HUDEP-2 (cell line): ENCODE data around the gene CSF2.
A peak's percentile ranks its signal among the peaks of the same experiment; 100 is the strongest.
"Not testable (repeated sequence)": the region's sequence is repeated elsewhere in the genome, so short reads cannot be mapped to it uniquely, and the experiment has no call there.

Source experiments
- DNase-seq, 76 experiments: peaks; one replicate each; lab custom pipeline; 2025; ENCODE audit not compliant: unreplicated experiment in 76 of 76; lab: John Stamatoyannopoulos, UW

CSF2 gene

DNA sequence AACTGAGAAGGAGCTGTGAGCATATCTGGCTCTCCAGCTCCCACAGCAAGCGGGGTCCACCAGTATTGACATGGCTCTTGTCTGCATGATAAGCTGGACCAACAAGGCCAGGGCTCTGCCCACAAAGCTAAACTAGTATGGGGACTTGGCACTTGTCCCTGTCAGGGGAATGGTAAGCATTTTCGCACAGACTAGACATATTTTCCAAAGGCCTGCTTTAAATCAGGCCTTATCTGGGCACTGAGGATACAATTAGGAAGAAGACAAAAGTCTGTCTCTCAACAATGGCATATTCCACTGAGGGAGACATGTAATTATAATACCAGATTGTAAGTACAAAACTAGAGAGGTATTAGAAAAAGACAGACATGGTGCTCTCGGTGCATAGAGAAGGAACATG lies 32.1 kb downstream of the CSF2 start:
- no peak for DNase-seq

DNA sequence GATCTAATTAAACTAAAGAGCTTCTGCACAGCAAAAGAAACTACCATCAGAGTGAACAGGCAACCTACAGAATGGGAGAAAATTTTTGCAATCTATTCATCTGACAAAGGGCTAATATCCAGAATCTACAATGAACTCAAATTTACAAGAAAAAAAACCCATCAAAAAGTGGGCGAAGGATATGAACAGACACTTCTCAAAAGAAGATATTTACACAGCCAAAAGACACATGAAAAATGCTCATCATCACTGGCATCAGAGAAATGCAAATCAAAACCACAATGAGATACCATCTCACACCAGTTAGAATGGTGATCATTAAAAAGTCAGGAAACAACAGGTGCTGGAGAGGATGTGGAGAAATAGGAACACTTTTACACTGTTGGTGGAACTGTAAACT lies 34.9 kb downstream of the CSF2 start:
- DNase-seq, result not testable (repeated sequence)

DNA sequence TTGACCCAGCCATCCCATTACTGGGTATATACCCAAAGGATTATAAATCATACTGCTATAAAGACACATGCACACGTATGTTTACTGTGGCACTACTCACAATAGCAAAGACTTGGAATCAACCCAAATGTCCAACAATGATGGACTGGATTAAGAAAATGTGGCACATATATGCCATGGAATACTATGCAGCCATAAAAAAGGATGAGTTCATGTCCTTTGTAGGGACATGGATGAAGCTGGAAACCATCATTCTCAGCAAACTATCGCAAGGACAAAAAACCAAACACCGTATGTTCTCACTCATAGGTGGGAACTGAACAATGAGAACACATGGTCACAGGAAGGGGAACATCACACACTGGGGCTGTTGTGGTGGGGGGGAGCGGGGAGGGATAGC lies 35.4 kb downstream of the CSF2 start:
- DNase-seq, result not testable (repeated sequence)

DNA sequence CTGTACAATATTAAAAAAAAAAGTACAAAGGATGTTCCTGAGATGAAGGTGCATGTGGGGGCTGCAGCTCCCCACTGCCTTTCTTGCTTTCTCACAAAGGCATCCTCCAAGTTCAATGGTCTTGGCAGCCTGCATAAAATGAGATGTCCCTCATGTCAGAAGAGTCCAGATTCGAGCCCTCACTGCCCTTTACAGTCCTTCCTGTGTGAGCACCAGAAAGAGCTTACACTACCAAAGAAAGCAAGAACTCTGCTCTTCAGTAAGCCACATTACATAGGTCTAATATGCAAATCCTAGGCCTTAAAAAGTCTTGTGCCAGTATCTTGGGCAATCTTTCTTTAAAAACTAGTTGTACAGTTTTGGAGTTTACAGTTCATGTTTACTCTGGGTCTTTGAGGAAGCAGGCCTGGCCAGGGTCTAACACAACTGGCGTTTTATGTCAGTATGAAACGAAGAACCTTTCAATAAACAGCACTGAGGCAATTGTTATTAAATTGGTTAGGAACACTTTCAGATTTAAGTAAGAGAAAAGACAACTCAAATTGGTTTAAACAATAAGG lies 36.0 kb downstream of the CSF2 start:
- DNase-seq, result no peak

DNA sequence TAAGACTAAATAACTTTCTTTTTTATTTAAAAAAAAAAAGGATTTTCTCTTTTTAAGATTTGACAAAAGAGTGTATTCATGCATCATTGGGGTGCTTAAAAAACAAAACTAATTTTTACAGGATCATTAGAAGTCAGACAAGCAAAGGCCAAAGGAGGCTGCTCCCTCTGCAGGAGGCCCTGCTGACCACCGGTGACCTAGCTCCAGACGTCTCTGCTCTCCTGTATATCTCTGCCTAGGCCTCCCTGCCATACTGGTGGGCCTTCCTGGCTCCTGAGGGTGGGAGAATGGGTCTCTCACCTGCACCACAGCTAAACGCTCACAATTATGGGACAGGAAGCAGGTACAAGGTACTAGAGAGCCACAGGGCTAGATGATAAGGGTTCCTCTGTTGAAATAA lies 36.6 kb downstream of the CSF2 start:
- no peak for DNase-seq

DNA sequence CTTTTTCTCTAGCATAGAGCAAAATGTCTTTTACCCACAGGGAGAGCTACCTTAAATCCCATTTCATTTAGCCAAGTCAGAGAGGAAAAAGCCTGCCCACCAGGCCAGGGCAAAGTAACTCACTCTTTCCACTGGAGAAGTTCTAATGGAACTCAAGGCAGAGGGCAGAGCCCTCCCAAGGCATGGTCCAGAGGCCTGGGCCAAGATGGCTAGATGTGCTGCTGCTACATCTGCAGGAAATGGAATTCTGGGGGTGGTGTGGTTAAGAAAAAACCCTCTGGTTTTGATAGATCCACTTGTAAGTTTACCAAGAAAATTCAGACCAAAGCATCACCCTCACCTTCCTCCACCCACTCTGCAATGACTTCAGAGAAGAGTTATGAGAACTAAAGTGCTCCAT lies 37.3 kb downstream of the CSF2 start:
- DNase-seq, result no peak

DNA sequence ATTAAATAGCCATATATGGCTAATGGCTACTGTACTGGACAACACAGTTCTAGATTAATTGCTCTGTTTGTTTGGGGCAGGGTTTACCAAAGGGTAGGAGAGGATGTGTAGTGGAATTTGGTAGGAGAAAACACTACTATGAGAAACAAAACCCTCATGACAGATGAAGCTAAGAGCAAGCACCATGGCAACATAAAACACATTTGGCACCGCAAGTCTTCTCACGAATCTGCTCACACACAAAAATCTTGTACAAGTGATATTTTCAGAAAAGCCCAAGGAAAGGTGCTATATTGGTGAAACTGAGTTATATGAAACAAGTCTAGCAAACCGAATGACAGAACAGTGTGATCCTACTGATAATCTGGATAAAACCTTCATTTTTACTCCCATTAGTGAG lies 38.5 kb downstream of the CSF2 start:
- no peak for DNase-seq

DNA sequence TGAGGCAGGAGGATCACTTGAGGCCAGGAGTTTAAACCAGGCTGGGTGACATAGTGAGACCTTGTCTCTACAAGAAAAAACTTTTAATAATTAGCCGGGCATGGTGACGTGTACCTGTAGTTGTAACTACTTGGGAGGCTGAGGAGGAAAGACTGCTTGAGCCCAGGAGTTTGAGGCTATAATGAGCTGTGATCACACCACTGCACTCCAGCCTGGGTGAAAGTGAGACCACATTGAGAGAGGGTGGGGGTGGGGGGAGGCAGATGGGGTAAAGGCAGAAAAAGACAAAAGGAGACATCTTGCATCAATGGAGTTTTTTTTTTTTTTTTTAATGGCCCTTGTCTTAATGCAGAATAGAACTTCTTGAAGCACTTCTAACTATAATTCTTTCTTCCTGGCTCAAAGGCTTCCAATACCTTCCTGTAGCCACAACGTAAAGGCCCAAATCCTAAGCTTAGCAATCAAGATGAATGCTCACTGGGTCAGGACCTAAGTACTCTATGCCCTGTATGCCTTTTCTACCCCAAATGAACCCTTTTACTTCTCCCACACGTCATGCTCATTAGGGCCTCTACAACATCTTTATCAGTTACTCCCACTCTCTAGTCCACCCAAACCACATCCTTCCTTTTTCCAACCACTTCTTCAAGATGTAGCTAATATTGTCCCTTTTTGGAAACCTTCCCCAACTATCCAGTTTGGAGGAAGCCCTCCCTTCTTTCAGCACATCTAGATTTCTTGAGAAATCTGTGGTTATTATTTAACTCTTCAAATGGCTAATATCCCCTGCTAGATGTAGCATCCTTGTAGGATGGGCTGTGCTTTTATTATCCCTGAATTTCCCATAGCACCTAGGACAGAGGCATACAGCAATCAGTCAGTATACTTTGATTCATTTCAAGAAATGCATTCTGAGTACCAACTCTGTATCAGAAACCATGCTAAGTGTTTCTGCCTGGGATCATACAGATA lies 40.8 kb downstream of the CSF2 start:
- peak in 4 of 76 experiments; percentile 4 to 27 (median 12) for DNase-seq

DNA sequence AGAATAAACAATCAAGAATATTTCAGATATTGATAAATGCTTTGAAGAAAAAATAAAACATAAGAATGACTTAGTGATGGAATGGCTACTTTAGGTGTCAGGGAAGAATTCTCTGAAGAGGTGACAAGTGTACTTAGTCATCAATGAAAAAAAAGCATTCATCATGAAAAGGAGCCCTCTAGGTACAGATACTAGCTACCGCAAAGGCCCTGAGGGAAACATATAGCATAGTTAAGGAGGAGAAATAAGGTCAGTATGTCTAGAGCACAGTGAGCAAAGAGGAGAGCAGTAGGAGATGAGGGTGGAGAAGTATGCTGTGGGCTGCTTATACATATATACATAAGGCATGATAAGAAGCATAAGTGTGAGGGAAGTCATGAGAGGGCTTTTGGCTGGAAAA lies 41.8 kb downstream of the CSF2 start:
- DNase-seq, result no peak

DNA sequence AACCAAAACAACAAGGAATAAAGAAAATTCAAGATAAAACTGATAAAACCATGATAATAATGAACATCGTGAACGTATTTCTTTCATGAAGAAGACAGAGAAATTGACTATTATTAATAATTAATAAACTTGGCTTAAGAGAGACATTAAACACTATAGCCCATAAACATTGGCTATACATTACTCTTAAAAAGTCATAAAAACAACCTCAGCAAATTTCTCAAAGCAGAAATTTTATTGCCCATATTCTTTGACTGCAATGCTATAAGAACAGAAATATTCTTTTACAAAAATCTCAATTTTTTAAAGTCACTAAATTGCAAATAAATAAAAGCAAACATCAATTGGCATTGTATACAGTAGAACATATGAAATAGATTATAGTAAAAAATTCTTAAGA lies 42.5 kb downstream of the CSF2 start:
- DNase-seq, result no peak

DNA sequence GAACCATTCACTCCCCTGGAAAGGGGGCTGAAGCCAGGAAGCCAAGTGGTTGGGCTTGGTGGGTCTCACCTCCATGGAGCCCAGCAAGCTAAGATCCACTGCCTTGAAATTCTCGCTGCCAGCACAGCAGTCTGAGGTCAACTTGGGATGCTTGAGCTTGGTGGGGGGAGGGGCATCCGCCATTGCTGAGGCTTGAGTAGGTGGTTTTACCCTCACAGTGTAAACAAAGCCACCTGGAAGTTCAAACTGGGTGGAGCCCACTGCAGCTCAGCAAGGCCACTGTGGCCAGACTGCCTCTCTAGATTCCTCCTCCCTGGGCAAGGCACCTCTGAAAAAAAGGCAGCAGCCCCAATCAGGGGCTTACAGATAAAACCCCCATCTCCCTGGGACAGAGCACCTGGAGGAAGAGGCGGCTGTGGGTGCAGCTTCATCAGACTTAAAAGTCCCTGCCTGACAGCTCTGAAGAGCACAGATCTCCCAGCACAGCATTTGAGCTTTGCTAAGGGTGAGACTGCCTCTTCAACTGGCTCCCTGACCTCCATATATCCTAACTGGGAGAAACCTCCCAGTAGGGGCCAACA lies 43.4 kb downstream of the CSF2 start:
- not testable (repeated sequence) for DNase-seq

DNA sequence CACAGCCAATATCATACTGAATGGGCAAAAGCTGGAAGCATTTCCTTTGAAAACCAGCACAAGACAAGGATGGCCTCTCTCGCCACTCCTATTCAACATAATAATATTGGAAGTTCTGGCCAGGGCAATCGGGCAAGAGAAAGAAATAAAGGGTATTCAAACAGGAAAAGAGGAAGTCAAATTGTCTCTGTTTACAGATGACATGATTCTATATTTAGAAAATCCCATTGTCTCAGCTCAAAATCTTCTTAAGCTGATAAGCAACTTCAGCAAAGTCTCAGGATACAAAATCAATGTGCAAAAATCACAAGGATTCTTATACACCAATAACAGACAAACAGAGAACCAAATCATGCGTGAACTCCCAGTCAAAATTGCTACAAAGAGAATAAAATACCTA lies 47.1 kb downstream of the CSF2 start:
- not testable (repeated sequence) for DNase-seq

DNA sequence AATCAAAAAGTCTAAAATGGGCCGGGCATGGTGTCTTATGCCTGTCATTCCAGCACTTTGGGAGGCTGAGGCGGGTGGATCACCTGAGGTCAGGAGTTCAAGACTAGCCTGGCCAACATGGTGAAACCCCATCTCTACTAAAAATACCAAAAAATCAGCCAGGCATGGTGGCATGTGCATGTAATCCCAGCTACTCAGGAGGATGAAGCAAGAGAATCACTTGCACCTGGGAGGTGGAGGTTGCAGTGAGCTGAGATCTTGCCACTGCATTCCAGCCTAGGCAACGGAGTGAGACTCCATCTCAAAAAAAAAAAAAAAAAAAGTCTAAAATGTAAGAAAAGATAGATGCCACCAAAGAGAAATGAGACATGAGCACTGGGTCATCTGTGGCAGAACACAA lies 49.4 kb downstream of the CSF2 start:
- not testable (repeated sequence) for DNase-seq

DNA sequence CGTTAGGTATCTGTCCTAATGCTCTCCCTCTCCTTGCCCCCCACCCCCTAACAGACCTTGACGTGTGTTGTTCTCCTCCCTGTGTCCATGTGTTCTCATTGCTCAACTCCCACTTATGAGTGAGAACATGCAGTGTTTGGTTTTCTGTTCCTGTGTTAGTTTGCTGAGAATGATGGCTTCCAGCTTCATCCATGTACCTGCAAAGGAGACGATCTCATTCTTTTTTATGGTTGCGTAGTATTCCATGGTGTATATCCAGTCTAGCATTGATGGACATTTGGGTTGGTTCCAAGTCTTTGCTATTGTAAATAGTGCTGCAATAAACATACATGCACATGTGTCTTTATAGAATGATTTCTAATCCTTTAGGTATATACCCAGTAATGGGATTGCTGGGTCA lies 50.0 kb downstream of the CSF2 start:
- not testable (repeated sequence) for DNase-seq
